GM18502 (cell line): ENCODE data around the gene TAS2R1.
"Not testable (repeated sequence)": the region's sequence is repeated elsewhere in the genome, so short reads cannot be mapped to it uniquely, and the experiment has no call there.

Experiments
- ATAC-seq: cut with Tn5 transposase; IDR thresholded peaks from one replicate; pipeline ENCODE4 v1.9.1; 2021; ENCODE audit warnings: mild to moderate bottlenecking; ENCODE audit not compliant: unreplicated experiment, poor library complexity

The TAS2R1 gene

DNA sequence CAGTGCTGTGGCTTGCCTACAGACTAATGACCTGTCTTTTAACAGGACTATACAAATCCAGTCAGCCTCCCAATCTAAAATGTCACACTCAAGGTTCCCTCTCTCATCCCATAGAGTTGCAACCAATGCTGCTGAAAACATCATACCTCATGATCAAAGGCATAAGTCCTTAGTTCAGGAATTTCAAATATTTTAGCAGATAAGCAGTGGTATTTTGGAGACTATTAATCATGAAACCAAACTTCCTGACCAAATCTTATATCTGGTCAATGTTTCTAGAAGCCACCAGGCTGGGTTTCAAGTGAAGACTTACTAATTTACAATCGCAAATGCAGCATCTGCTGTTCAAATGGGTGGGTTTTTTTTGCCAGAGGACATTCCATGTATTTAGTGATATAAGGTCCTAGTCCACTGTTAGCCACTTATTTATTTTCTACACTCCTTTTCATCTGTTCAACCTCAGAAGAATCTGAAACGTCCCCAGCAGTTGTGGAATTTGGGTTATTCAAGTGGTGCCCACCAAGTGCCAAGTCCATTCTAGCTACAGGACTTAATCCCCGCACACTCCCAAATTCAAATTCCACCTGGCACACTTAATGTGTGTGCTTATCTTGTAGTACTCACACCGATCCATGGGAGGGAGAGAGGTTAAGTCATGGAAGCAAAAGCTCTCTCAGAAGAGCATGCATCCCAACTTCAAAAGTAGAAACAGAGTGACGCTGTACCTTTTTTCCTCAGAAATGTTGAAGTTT is 5.8 kb downstream of the TAS2R1 start:
- ATAC-seq, result no peak

GRCh38 chr5:9623661-9624060 is 6.5 kb downstream of the TAS2R1 start:
- ATAC-seq, result no peak

DNA sequence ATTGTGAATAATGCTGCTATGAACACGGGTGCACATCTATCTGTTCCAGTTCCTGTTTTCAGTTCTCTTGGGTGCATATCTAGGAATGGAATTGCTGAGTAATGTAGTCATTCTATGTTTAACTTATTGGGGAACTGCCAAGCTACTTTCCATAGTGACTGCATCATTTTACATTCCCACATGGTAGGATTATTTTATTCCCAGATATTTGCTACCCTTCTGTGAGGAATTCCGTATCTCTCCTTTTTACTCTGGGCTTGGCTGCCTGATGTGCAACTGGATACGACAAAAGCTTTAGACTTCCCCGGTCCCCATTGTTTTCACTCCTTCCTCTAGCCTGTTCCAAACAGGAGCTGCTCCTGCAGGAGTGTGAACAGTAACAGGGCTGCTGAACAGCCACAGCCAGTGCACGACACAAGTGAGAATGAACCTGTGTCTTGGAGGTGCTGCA is 7.2 kb downstream of the TAS2R1 start:
- peak; percentile 70 for ATAC-seq

DNA sequence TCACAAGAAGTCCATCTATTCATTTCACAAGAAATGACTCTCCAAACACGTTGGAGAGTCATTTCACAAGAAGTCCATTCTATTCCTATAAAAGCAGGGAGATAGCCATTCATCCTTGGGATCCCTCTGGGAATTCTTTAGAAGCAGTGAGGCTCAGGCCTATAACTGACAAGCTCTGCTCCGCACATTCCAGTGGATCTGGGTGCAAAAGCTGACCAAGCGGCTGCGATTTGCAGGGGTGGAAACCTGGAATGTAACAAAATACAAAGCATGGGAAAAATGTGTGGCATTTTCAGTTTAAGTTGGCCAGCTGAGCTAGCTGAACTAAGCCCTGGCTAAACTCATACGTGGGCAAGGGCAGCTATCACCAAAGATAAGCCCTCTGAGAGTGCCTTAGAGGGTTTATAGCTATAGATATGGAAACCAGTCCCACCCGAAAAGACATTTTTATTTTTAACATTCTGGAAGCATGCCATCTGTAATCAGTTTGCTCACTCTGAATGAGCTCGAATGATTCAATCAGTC is 8.7 kb downstream of the TAS2R1 start:
- no peak for ATAC-seq

GRCh38 chr5:9619331-9620092 is 10.6 kb downstream of the TAS2R1 start:
- ATAC-seq, result no peak

DNA sequence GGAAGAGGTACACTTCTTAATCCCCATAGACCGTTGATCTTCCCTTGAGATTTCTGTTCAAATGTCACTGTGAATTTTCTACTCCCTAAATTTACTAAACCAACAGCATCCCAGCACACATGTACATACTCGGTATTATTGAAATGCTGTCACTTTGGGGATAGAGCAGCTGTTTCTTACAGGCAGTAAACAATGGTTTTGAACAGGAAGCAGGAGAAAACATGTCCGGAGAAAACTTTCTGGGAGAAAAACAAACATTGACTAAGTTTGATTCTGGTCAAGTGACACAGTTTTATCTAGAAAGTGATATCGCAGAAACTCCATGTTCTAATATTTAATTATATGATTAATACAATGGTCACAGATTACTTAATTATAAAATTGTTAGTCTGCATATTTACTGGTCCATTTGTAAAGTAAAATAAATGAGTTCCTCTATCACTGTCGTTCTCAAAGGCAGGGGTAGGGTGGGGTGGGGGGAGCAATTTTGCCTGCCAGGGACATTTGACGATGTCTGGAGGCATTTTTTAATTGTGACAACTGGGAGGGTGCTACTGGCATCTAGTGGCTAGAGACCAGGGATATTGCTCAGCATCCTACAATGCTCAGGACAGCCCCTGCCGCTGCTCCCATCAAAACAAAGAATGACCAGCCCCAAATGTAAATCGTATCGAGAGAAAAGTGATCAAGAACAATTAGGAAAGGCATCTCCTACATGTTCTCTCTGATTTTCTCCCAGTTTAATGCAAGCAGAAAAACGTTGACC is 12.2 kb downstream of the TAS2R1 start:
- ATAC-seq, result no peak

- no peak for ATAC-seq
Observed at GRCh38 chr5:9617221-9617620, 12.9 kb downstream of the TAS2R1 start.

DNA sequence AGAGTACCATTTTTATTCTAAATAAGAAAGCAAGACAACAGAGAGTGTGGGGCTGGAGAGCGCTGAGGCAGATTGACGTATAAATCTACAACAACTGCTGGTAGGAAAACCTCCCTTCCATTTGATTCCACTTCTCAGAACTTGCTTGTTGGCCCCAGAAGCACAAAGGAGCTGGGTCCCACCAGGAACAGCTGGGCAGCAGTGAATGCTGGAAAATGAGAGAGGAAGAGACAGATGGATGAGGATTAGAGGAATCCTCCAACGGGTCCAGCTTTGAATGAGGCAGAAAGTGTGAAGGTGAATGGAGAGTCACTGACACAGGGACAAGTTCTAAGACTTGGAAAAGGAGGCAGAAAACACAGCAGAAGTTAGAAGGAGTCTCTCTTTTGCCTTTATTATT is 14.8 kb downstream of the TAS2R1 start:
- ATAC-seq, result no peak

- ATAC-seq, result no peak
Observed at GRCh38 chr5:9613360-9613759, 16.8 kb downstream of the TAS2R1 start.

DNA sequence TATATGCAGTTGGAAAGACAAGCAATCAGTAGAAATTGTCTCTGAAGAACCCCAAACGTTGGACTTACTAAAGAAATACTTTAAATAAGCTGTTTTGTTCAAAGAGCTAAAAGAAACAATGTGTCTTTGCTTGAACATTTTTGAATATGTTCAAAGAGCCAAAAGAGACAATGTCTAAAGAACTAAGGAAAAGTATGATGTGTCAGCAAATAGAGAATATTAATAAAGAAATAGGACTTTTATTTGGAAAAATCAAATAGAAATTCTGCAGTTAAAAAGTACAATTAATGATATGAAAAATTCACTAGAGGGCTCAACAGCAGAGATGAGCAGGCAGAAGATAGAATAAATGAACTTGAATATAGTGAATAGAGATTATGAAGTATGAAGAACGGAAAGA is 19.2 kb downstream of the TAS2R1 start:
- ATAC-seq, result no peak

DNA sequence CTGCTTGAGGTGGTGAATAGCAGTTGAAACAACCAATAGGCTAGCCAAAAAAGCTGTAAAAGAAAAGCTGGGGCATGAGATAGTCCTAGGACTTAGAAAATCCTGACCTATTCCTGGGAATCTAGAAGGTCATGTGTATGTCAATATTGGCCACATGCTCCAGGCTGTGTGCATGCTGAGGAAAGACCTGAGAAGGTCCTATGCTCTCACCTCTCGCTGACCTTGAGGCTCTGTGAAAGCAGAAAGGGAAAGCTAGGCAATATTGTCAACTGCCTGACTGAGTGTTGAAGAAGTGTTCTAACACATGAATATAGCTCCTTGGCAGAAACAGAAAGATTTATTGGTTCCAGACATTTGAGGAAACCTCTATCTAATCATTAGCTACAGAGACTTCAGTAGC is 19.8 kb downstream of the TAS2R1 start:
- no peak for ATAC-seq

GRCh38 chr5:9608093-9608492 is 22.1 kb downstream of the TAS2R1 start:
- no peak for ATAC-seq

DNA sequence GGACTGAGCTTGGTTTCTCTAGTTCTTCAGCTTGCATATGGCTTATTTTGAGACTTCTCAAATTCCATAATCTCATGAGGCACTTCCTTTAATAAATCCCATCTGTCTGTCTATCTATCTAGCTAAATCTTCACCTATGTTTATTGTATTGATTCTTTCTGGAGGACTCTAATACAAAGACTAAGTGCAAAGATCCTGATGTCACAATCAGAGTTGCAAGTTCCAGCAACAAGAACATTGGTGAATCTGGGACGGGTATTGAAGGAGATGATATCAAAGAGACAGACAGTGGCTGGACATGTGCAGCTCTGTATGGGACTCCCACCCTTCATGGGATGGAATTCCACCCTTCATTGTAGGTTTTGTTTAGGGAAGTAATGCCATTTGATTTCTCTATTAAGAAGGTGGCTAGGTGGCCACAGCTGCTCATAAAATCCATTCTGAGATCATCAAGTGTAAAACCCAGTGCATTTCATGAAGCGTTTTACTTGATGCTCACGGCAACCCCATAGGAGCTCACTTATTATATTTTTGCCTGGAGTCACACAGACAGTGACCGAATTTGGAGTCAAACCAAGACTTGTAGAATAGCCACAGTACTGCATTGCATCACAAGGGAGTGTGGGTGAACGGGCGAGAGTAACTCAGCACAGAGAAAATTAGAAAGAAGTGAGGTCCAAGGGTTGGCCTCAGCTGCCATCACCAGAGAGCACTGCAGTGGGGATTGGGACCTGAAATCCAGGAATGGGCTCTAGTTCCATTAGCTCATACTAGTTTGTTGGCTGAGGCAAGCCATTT is 24.9 kb downstream of the TAS2R1 start:
- ATAC-seq, result no peak

DNA sequence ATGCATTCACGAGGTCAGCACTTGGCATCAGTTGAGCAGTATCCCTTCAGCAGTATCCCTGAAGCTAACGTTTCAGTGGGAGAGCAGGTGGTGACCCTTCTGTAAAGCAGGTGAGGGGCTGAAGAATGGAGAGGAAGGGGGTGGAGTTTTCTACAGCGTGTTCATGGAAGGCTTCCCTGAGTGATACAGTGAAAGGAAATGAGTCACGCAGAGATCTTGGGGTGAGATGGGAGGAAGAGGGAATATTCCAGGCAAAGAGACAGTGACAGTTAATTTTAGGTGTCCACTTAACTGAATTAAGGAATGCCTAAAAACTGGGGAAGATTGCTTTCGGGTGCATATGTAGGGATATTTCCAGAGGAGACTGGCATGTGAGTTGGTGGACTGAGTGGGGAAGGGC is 25.7 kb downstream of the TAS2R1 start:
- ATAC-seq, result no peak

GRCh38 chr5:9601055-9601739 is 29.0 kb downstream of the TAS2R1 start:
- no peak for ATAC-seq

GRCh38 chr5:9599391-9599790 is 30.8 kb downstream of the TAS2R1 start:
- no peak for ATAC-seq

GRCh38 chr5:9598329-9598728 is 31.8 kb downstream of the TAS2R1 start:
- ATAC-seq, result not testable (repeated sequence)

DNA sequence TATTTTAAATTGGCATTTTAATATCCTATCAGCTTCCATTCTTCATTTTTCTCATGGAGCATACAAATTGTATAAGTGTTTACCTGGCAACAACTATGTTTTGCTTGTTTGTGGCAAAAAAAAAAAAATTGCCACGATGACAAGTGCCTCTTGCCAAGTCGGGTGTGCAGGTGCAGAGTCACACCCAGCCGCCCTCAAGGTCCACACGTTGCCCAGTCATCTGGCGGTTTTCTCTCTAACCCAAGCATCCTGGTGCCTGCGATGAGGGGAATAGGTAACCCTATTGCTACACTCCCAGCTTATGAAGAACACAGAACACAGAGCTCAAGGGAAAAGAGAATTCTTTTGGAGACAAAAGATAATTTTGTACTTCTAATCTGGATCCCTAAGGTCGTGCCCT is 32.8 kb downstream of the TAS2R1 start:
- not testable (repeated sequence) for ATAC-seq

DNA sequence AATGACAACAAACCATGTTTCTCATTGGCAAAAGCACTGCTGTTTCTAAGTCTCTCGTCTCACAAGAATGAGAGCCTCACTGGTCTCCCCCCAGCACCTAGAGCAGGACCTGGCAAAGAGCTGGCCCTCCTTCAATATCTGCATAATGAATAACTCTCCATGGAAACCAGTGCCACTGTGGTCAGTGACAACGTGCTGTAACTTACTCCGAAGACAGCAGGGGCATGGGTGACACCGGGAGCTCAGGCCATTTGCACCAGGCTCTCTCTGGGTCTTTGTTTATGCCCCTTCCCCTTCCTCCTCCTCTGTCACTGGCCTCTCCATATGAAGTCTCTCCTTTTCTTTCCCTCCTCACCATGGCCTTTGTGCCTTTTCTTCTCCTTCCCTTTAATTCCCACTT is 33.3 kb downstream of the TAS2R1 start:
- no peak for ATAC-seq
